Measurements from ENCODE around the gene TSFM. TPM values are rescaled to one million over a fixed set of nuclear protein-coding genes. Genes with fewer than 3 reads are reported as not detected.

Gene TSFM
- total RNA-seq, 4 donors from 2014 or later: 18.5 to 37.2 (median 24.7) TPM

DNA sequence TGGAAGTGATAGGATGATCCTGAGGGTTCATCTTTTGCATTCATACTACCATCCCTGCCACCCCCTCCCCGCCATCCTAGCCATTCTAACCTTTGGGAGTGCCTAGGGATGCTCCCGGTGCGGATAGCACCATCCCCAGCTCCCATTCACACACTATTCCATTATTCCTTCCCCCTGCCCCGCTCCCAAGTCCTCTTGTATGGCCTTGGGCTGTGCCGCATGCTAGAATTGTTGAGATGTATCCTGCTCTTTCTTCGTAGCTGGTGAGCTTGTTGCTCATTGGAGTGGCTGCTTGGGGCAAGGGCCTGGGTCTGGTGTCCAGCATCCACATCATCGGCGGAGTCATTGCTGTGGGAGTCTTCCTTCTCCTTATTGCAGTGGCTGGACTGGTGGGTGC is 37.1 kb upstream of the TSFM start:
- H3K27me3 ChIP-seq: peaks cover 0 to 19% (median 0%) of the 10 kb centered on the region in 4 donors
- H3K27ac ChIP-seq: peak overlapping the region; percentile 94 to 99 (median 96)
- H3K9me3 ChIP-seq: no peaks in the 10 kb centered on the region
- no peak for DNase-seq
- peaks cover 7 to 43% (median 18%) of the 10 kb centered on the region in 3 donors for H3K36me3 ChIP-seq
- WGBS, 2 donors: 41 to 64% methylated on average over 8 of the region's 8 CpGs
- intact Hi-C loops (cut with DNase I): no loop called here
- H3K4me1 ChIP-seq: peaks cover 0 to 35% (median 8%) of the 10 kb centered on the region in 3 donors
- no peak for TF ChIP-seq POLR2A (IDR thresholded peaks at IDR 0.05)
- TF ChIP-seq, protein P1, sequence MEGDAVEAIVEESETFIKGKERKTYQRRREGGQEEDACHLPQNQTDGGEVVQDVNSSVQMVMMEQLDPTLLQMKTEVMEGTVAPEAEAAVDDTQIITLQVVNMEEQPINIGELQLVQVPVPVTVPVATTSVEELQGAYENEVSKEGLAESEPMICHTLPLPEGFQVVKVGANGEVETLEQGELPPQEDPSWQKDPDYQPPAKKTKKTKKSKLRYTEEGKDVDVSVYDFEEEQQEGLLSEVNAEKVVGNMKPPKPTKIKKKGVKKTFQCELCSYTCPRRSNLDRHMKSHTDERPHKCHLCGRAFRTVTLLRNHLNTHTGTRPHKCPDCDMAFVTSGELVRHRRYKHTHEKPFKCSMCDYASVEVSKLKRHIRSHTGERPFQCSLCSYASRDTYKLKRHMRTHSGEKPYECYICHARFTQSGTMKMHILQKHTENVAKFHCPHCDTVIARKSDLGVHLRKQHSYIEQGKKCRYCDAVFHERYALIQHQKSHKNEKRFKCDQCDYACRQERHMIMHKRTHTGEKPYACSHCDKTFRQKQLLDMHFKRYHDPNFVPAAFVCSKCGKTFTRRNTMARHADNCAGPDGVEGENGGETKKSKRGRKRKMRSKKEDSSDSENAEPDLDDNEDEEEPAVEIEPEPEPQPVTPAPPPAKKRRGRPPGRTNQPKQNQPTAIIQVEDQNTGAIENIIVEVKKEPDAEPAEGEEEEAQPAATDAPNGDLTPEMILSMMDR (IDR thresholded peaks at IDR 0.05): no peak
- peak overlapping the region; percentile 75 to 91 (median 80) for H3K4me3 ChIP-seq

DNA sequence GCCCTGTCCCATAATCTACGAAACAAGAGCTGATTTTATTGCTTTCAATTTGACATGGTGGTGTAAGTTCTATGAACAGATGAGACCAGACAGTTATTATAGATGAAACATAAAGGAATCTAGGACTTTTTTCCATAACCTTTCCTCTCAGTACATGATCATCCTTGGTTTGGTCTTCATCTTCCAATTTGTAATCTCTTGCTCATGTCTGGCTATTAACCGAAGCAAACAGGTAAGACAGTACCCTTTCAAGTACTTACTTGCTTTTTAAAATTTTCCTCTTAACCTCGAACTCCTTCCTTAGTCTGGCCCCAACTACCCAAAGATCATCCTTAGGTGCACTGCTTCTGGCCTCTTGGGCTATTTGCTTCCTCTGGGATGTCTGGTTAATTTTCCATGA is 36.6 kb upstream of the TSFM start:
- WGBS, 2 donors: 58 to 59% methylated on average over 3 of the region's 3 CpGs
- Histone ChIP-seq H3K4me1 (peaks cover 5 to 40% (median 11%) of the 10 kb centered on the region in 3 donors), H3K4me3 (peak overlapping the region in 3 of 4 donors; percentile 76 to 91 (median 83)), H3K36me3 (peaks cover 7 to 46% (median 18%) of the 10 kb centered on the region in 3 donors), H3K27me3 (peaks cover 0 to 14% (median 0%) of the 10 kb centered on the region in 4 donors), H3K27ac (peak overlapping the region in 3 of 4 donors; percentile 96 to 99 (median 97)), H3K9me3 (no peaks in the 10 kb centered on the region)
- DNase-seq: no peak
- TF ChIP-seq, protein P1 (IDR thresholded peaks at IDR 0.05): no peak
- TF ChIP-seq POLR2A (IDR thresholded peaks at IDR 0.05): no peak
- intact Hi-C loops (cut with DNase I): no loop called here

DNA sequence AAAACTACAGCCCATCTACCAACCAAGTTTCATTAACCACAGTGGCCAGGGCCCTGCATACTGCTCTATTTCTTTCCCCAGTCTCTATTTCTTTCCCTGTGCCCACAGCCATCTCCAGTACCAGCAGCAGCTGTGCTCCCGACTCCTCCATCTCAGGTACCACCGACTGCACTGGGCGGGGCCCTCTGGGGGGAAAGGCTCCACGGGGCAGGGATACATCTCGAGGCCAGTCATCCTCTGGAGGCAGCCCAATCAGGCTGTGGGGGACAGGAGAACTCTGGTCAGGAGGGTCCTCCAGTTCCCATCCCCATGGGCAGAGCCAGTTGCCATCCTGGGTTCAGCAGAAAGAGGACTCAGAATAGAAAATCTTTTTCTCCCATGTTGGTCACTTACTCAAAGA is 33.5 kb upstream of the TSFM start:
- Histone ChIP-seq H3K9me3 (no peaks in the 10 kb centered on the region), H3K27me3 (no peaks in the 10 kb centered on the region), H3K4me3 (no peak overlapping the region), H3K36me3 (peaks cover 7 to 46% (median 18%) of the 10 kb centered on the region in 3 donors), H3K4me1 (peaks cover 22 to 50% (median 27%) of the 10 kb centered on the region in 3 donors), H3K27ac (no peak overlapping the region)
- DNase-seq: no peak
- TF ChIP-seq POLR2A (IDR thresholded peaks at IDR 0.05): no peak
- TF ChIP-seq, protein P1 (IDR thresholded peaks at IDR 0.05): no peak
- WGBS, 2 donors: 78% methylated on average over 3 of the region's 5 CpGs; no CpG with 5 or more reads in 1 of the 2 donors
- intact Hi-C loops (cut with DNase I): no loop called here

DNA sequence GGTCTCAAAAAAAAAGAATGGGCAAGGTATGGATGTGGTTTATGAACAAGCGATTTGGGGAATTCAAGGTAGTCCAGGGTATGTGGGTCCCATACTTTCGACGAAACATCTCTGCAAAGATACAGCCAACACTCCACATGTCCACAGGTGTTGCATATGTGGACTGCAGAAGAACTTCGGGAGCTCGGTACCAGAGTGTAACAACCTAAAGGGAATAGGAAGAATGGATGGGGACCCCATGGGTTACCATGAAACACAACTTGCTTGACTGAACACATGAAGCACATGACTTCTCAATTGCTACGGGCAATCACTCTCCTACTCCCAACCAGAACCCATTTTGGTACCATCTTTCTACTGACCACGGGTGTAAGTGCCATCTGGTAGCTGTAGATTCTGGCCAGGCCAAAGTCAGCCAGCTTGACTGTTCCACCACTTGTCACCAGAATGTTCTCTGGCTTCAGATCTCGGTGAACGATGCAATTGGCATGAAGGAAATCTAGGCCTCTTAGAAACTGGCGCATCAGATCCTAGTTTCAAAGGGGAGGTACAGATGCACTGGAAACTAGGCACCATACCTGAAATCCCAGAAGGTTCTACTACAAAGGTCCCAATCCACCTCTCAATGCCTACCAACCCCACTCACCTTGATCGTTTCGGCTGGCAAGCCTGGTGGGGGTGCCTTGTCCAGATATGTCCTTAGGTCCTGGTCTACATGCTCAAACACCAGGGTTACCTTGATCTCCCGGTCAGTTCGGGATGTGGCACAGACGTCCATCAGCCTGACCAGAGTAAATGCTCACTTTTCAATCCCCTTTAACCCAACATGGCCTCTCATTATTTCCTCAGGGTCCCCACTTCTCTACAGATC is 31.8 kb upstream of the TSFM start:
- WGBS, 2 donors: 74 to 76% methylated on average over 15 of the region's 15 CpGs
- Histone ChIP-seq H3K27ac (peak overlapping the region; percentile 84 to 92 (median 90)), H3K4me3 (peak overlapping the region in 3 of 4 donors; percentile 61 to 96 (median 82)), H3K4me1 (peaks cover 27 to 50% (median 29%) of the 10 kb centered on the region in 3 donors), H3K36me3 (peaks cover 7 to 46% (median 18%) of the 10 kb centered on the region in 3 donors), H3K27me3 (no peaks in the 10 kb centered on the region), H3K9me3 (no peaks in the 10 kb centered on the region)
- DNase-seq: no peak
- intact Hi-C loops (cut with DNase I): no loop called here
- TF ChIP-seq POLR2A (IDR thresholded peaks at IDR 0.05): no peak
- TF ChIP-seq, protein P1 (IDR thresholded peaks at IDR 0.05): no peak

DNA sequence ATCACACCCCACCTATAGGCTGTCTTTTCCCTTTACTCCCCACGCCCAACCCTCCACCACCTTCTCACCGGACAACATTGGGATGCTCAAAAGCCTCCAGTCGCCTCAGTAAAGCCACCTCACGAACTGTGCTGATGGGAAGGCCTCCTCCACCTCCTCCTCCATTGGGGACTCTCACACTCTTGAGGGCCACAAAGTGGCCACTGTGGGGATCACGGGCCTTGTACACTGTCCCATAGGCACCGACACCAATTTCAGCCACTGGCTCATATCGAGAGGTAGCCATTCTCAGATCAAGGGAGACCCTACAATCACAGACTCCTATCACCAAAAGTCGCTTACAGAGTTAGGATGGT is 31.2 kb upstream of the TSFM start:
- Histone ChIP-seq H3K27me3 (no peaks in the 10 kb centered on the region), H3K36me3 (peaks cover 7 to 44% (median 18%) of the 10 kb centered on the region in 3 donors), H3K27ac (peak overlapping the region; percentile 84 to 92 (median 90)), H3K9me3 (no peaks in the 10 kb centered on the region), H3K4me1 (peaks cover 30 to 51% (median 31%) of the 10 kb centered on the region in 3 donors), H3K4me3 (peak overlapping the region; percentile 61 to 96 (median 72))
- 2 to 11% methylated on average over 5 to 8 of the region's 8 CpGs for WGBS, 2 donors
- intact Hi-C loops (cut with DNase I): no loop called here
- no peak for TF ChIP-seq POLR2A (IDR thresholded peaks at IDR 0.05)
- TF ChIP-seq, protein P1 (IDR thresholded peaks at IDR 0.05): no peak
- DNase-seq: no peak
